GM06990 (cell line): Measurements from ENCODE around the gene AKAP13.
A peak's percentile ranks its signal among the peaks of the same experiment; 100 is the strongest.

Source experiments
- DNase-seq: peaks from one replicate; pipeline ENCODE4 v3.0.0-alpha.2; 2011; ENCODE audit not compliant: insufficient read length; ENCODE audit errors: extremely low read depth
- H3K27me3 ChIP-seq: replicated peaks from 2 replicates; pipeline ENCODE4 v1.6.0; 2011; ENCODE audit warnings: low read length; ENCODE audit not compliant: control insufficient read depth, insufficient read depth
- H3K36me3 ChIP-seq: 2 replicates; pipeline ENCODE4 v1.5.1; 2011; ENCODE audit warnings: low read length; ENCODE audit not compliant: control insufficient read depth, insufficient read depth
- H3K4me3 ChIP-seq: replicated peaks from 2 replicates; pipeline ENCODE4 v1.5.1; 2011; ENCODE audit warnings: low read depth, mild to moderate bottlenecking, control low read depth, low read length
- TF ChIP-seq, protein P1 (sequence below): IDR thresholded peaks from 2 replicates; pipeline ENCODE4 v1.5.1; 2011; ENCODE audit warnings: low read length, control low read depth, mild to moderate bottlenecking, inconsistent platforms; ENCODE audit not compliant: insufficient read depth, poor library complexity, severe bottlenecking

Gene AKAP13

DNA sequence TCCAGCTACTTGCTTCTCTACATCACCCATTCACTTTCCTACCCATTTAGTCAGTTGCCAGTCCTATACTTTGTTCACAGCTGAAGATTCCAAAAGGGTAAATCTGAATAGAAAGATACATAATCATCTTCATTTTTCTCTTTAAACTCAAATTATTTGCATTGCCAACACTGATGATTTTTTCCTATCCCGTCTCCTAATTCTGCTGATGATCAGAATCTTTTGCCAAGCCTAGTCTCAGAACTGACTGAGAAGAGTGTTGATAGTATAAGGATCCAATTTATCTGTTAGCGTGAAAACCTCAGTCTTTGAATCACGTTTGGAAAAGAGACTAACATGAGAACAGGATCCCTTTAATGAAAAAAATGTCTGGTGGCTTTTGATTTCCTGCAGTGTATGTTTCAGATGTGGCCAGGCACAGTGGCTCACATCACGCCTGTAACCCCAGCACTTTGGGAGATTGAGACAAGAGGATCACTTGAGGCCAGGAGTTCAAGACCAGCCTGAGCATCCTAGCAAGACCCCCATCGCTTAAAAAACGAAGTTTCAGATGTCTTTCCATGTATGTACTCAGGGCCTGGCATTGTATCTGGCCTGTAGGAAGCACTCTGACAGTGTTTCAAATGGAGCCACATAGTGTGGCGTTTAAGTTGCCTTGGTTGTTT is 244.9 kb downstream of the AKAP13 start:
- TF ChIP-seq, protein P1, sequence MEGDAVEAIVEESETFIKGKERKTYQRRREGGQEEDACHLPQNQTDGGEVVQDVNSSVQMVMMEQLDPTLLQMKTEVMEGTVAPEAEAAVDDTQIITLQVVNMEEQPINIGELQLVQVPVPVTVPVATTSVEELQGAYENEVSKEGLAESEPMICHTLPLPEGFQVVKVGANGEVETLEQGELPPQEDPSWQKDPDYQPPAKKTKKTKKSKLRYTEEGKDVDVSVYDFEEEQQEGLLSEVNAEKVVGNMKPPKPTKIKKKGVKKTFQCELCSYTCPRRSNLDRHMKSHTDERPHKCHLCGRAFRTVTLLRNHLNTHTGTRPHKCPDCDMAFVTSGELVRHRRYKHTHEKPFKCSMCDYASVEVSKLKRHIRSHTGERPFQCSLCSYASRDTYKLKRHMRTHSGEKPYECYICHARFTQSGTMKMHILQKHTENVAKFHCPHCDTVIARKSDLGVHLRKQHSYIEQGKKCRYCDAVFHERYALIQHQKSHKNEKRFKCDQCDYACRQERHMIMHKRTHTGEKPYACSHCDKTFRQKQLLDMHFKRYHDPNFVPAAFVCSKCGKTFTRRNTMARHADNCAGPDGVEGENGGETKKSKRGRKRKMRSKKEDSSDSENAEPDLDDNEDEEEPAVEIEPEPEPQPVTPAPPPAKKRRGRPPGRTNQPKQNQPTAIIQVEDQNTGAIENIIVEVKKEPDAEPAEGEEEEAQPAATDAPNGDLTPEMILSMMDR: no peak
- H3K36me3 ChIP-seq: peaks cover 4% of the 10 kb centered on the region
- no peak for DNase-seq
- H3K27me3 ChIP-seq: no peaks in the 10 kb centered on the region
- H3K4me3 ChIP-seq: no peak overlapping the region

GRCh38 chr15:85625856-85626255 is 245.5 kb downstream of the AKAP13 start:
- TF ChIP-seq, protein P1: no peak
- Histone ChIP-seq H3K27me3 (no peaks in the 10 kb centered on the region), H3K4me3 (no peak overlapping the region), H3K36me3 (peaks cover 4% of the 10 kb centered on the region)
- DNase-seq: peak; percentile 56

DNA sequence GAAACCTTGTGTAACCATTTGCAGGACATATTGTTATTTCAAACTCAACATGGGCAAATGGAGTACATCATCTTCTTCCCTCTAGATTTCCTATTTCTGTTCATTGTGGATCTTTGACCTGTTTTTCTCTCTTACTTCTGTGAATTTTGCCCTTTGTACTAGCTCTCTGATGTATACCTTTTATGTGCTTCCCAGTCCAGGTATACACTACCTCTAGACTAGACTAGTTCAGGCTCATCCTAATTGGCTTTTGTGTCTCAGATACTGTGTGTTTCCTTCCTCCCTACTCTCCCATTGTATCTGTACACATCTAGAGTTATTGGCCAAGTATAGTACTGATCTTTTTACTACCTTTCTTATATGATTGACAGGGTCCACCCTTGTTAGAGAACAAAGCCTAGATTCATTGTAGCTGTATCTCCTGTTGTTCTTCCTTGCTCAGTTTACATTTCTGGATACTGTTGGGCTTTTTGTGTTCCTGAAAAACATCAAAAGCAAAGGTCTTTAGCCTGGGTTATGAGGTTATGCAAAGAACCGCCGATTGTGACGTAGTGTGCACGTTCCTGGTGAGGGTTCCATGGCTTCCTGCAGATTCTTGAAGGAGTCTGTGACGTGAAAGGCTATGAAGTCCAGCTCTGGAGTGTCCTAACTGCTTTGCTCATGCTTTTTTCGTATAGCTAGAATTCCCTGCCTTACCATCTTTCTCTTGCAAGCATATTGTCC is 247.0 kb downstream of the AKAP13 start:
- DNase-seq: no peak
- Histone ChIP-seq H3K4me3 (no peak overlapping the region), H3K36me3 (peaks cover 2% of the 10 kb centered on the region; the same call in 1 of the 2 replicates), H3K27me3 (no peaks in the 10 kb centered on the region)
- TF ChIP-seq, protein P1: no peak

GRCh38 chr15:85630311-85630710 is 249.9 kb downstream of the AKAP13 start:
- no peak for DNase-seq
- Histone ChIP-seq H3K36me3 (peaks cover 2% of the 10 kb centered on the region; the same call in 1 of the 2 replicates), H3K4me3 (no peak overlapping the region)

GRCh38 chr15:85631018-85631417 is 250.6 kb downstream of the AKAP13 start:
- TF ChIP-seq, protein P1: no peak
- Histone ChIP-seq H3K36me3 (peaks cover 2% of the 10 kb centered on the region; the same call in 1 of the 2 replicates), H3K27me3 (no peaks in the 10 kb centered on the region), H3K4me3 (no peak overlapping the region)
- DNase-seq: no peak

More at GRCh38 chr15:85630311-85630710, 249.9 kb downstream of the AKAP13 start:
- H3K27me3 ChIP-seq: no peaks in the 10 kb centered on the region
- TF ChIP-seq, protein P1: no peak
